GM12873 (cell line): ENCODE measurements around the gene HINFP.

Experiments
- TF ChIP-seq, protein P1 (sequence below): IDR thresholded peaks from 2 replicates; pipeline ENCODE4 v1.5.1; 2012; ENCODE audit warnings: low read depth, mild to moderate bottlenecking, moderate library complexity, low read length, control low read depth; ENCODE audit not compliant: insufficient read depth; ENCODE audit errors: missing control alignments

Gene HINFP

DNA sequence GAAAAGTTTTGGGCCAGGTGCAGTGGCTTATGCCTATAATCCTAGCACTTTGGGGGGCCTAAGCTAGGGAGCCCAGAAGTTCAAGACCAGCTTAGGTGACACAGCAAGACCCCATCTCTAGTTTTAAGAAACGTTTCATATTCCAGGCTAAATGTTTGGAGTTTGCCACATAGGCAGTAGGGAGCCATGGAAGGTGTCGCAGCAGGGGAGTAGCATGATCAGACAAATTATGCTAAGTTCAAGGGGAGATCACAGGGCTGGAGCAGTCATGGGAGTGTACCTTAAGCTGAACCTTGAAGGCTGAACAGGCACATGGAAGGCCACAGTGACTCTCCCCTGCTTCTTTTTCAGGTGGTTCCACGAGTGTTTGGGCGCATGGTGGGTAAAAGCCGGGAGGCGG is 58.0 kb downstream of the HINFP start:
- TF ChIP-seq, protein P1, sequence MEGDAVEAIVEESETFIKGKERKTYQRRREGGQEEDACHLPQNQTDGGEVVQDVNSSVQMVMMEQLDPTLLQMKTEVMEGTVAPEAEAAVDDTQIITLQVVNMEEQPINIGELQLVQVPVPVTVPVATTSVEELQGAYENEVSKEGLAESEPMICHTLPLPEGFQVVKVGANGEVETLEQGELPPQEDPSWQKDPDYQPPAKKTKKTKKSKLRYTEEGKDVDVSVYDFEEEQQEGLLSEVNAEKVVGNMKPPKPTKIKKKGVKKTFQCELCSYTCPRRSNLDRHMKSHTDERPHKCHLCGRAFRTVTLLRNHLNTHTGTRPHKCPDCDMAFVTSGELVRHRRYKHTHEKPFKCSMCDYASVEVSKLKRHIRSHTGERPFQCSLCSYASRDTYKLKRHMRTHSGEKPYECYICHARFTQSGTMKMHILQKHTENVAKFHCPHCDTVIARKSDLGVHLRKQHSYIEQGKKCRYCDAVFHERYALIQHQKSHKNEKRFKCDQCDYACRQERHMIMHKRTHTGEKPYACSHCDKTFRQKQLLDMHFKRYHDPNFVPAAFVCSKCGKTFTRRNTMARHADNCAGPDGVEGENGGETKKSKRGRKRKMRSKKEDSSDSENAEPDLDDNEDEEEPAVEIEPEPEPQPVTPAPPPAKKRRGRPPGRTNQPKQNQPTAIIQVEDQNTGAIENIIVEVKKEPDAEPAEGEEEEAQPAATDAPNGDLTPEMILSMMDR: no peak

DNA sequence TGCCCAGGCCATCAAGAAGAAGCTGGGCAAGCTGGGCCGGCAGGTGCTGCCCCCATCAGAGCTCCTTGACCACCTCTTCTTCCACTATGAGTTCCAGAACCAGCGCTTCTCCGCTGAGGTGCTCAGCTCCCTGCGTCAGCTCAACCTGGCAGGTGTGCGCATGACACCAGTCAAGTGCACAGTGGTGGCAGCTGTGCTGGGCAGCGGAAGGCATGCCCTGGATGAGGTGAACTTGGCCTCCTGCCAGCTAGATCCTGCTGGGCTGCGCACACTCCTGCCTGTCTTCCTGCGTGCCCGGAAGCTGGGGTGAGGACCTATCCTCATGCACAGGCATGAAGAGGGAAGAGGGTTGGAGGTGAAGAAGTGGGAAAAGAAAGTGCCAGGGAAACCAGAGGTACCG is 58.6 kb downstream of the HINFP start:
- TF ChIP-seq, protein P1: no peak

DNA sequence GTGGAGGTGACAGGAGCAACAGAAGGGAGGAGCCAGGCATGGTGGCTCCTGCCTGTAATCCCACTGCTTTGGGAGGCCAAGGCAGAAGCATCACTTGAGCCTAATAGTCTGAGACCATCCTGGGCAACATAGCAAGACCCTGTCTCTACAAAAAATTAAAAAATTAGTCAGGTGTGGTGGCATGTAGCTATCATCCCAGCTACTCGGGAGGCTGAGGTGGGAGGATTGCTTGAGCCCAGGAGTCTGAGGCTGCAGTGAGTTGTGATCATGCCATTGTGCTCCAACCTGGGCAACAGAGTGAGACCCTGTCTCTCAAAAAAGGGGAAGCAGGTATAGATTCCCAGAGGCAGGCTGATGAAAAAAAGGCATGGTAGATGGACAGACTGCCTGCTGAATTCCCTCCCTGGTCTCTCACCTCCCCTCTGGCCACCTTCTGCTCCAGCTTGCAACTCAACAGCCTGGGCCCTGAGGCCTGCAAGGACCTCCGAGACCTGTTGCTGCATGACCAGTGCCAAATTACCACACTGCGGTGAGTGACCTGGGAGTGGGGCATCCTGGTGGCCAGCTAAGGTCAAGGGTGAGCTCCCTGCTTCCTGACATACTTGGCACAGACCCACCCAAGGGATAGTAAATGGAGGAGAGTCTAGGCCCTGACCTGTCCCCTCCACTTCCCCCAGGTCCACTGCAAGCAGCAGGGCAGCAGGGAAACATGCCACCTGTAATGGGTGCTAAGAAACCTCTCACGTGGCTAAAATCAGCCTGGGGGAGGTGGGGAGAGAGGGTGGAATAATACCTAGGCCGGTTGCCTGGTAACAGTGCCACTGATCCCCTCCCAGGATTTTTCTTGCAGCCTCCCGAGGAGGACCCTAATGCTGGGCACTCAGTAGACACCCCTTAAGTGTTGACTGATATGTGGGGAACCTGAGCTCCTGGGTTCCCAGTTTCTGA is 59.6 kb downstream of the HINFP start:
- TF ChIP-seq, protein P1: no peak

DNA sequence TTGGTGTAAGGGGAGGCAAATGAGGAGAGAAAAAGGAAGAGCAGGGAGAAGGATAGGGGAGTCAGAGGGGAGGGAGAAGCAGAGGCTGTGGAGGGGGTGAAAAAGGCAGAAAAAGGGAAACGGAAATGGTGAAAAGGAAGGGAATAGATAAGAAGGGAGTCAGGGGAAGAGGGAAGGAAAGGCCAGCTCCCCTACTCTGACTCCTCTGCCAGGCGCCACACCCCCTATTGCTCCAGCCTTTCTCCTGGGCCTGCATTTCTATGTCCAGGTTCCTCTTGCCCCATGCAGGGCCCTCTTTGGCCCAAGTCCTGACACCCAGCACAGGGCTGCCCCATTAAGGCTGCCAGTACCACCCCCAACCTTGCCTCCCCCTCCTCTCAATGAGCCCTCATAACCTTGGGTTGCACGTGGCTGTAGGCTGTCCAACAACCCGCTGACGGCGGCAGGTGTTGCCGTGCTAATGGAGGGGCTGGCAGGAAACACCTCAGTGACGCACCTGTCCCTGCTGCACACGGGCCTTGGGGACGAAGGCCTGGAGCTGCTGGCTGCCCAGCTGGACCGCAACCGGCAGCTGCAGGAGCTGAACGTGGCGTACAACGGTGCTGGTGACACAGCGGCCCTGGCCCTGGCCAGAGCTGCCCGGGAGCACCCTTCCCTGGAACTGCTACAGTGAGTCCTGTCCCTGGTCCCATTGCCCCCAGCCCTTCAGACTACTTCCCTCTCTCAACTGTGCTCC is 60.5 kb downstream of the HINFP start:
- TF ChIP-seq, protein P1: no peak
